ENCODE measurements around the gene ZCCHC9. TPM values are rescaled to one million over a fixed set of nuclear protein-coding genes. Genes with fewer than 3 reads are reported as not detected.
"Not testable (repeated sequence)": the region's sequence is repeated elsewhere in the genome, so short reads cannot be mapped to it uniquely, and the experiment has no call there.

ZCCHC9 gene
- total RNA-seq, 2 donors from 2014 or later = 19.4 to 30.1 TPM

- Histone ChIP-seq H3K4me3 (no peak overlapping the region), H3K36me3 (no peaks in the 10 kb centered on the region), H3K4me1 (replicated peaks) (no peaks in the 10 kb centered on the region), H3K27ac (no peak overlapping the region), H3K9me3 (no peaks in the 10 kb centered on the region), H3K27me3 (replicated peaks; ENCODE audit: insufficient read depth) (no peaks in the 10 kb centered on the region)
- intact Hi-C loops (cut with DNase I) = no loop called here
- TF ChIP-seq POLR2AphosphoS5 (IDR thresholded peaks at IDR 0.05) (no peak), POLR2A (IDR thresholded peaks at IDR 0.05) (no peak), CTCF (IDR thresholded peaks at IDR 0.05) (no peak)
- 93% methylated on average over 1 of the region's 1 CpG for WGBS
- DNase-seq (ENCODE audit: low spot score) = no peak
Observed at GRCh38 chr5:81290146-81290545, 11.2 kb upstream of the ZCCHC9 start.

GRCh38 chr5:81292130-81292529 lies 9.3 kb upstream of the ZCCHC9 start:
- no peaks in the 10 kb centered on the region for H3K4me1 ChIP-seq (replicated peaks)
- no peak for TF ChIP-seq CTCF (IDR thresholded peaks at IDR 0.05)
- TF ChIP-seq POLR2AphosphoS5 (IDR thresholded peaks at IDR 0.05) = no peak
- TF ChIP-seq POLR2A (IDR thresholded peaks at IDR 0.05) = no peak
- intact Hi-C loops (cut with DNase I) = no loop called here
- no peak for DNase-seq (ENCODE audit: low spot score)
- no peak overlapping the region for H3K27ac ChIP-seq
- H3K9me3 ChIP-seq = no peaks in the 10 kb centered on the region
- H3K27me3 ChIP-seq (replicated peaks; ENCODE audit: insufficient read depth) = no peaks in the 10 kb centered on the region
- 92% methylated on average over 2 of the region's 2 CpGs for WGBS
- H3K4me3 ChIP-seq = no peak overlapping the region
- H3K36me3 ChIP-seq = no peaks in the 10 kb centered on the region

- H3K36me3 ChIP-seq; intact Hi-C loops (cut with DNase I): not testable (repeated sequence)
- 91% methylated on average over 5 of the region's 5 CpGs for WGBS
Observed at GRCh38 chr5:81294021-81294420, 7.4 kb upstream of the ZCCHC9 start.

GRCh38 chr5:81297531-81297930 lies 3.9 kb upstream of the ZCCHC9 start:
- Histone ChIP-seq H3K4me3 (no peak overlapping the region), H3K9me3 (no peaks in the 10 kb centered on the region), H3K36me3 (no peaks in the 10 kb centered on the region), H3K27me3 (replicated peaks; ENCODE audit: insufficient read depth) (no peaks in the 10 kb centered on the region), H3K4me1 (replicated peaks) (peaks cover 10% of the 10 kb centered on the region), H3K27ac (no peak overlapping the region)
- WGBS = 85% methylated on average over 4 of the region's 4 CpGs
- DNase-seq (ENCODE audit: low spot score) = no peak
- intact Hi-C loops (cut with DNase I) = no loop called here
- TF ChIP-seq CTCF (IDR thresholded peaks at IDR 0.05) (no peak), POLR2AphosphoS5 (IDR thresholded peaks at IDR 0.05) (no peak), POLR2A (IDR thresholded peaks at IDR 0.05) (no peak)

More at GRCh38 chr5:81294021-81294420, 7.4 kb upstream of the ZCCHC9 start:
- H3K9me3 ChIP-seq; H3K4me3 ChIP-seq; DNase-seq (ENCODE audit: low spot score); H3K4me1 ChIP-seq (replicated peaks); H3K27ac ChIP-seq; H3K27me3 ChIP-seq (replicated peaks; ENCODE audit: insufficient read depth): not testable (repeated sequence)

DNA sequence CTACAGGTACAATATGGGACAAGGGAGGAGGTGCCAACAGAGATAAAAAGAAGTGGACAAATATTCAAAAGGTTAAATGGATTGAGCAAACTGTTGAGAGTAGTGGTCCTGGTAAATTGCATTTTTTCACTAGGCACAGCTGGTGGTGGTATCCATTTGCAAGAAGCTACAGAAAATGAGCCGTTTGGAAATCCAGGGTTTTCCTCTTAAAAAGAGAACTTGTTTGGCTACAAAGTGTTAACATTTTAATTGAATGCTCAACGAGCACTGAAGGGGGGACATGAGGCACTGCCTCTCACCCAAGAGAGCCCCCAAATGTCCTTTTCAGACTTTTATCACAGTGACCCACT lies 491 bp upstream of the ZCCHC9 start:
- Histone ChIP-seq H3K27ac (peak overlapping the region; percentile 92 to 94), H3K27me3 (replicated peaks; ENCODE audit: insufficient read depth) (no peaks in the 10 kb centered on the region), H3K9me3 (no peaks in the 10 kb centered on the region), H3K36me3 (no peaks in the 10 kb centered on the region), H3K4me3 (peak overlapping the region; percentile 85), H3K4me1 (replicated peaks) (peaks cover 10% of the 10 kb centered on the region)
- 2% methylated on average over 2 of the region's 2 CpGs for WGBS
- no peak for DNase-seq (ENCODE audit: low spot score)
- intact Hi-C loops (cut with DNase I) = loop anchor here (5.0 to 10.0 kb wide), 3 partner anchors 69 to 866 kb away; partner anchors contain the start of gene CKMT2
- TF ChIP-seq POLR2AphosphoS5 (IDR thresholded peaks at IDR 0.05) = no peak
- TF ChIP-seq CTCF (IDR thresholded peaks at IDR 0.05) = no peak
- no peak for TF ChIP-seq POLR2A (IDR thresholded peaks at IDR 0.05)

All from prostate gland (tissue), 2 donors.